Right ventricle myocardium inferior (tissue), 1 donor: ENCODE data around the gene SAA4. TPM values are rescaled to one million over a fixed set of nuclear protein-coding genes. Genes with fewer than 3 reads are reported as not detected.
"Not testable (repeated sequence)": the region's sequence is repeated elsewhere in the genome, so short reads cannot be mapped to it uniquely, and the experiment has no call there.

Source experiments
- ATAC-seq: fragments of 200-7000 bp; cut with Tn5 transposase; one replicate; pipeline ENCODE4 v1.9.1; 2020; ENCODE audit warnings: mild to moderate bottlenecking, moderate library complexity
- DNase-seq: peaks from one replicate; pipeline ENCODE4 v3.0.0; 2021; ENCODE audit errors: missing footprints
- intact Hi-C: fragments of 100-400 bp; cut with DNase I; formaldehyde crosslinking; loops from one replicate; pipeline ENCODE4 v1.11.0; 2022
- total RNA-seq: library from RNA; stranded (reverse); fragmentation: NEBNext Ultra II Directional; extraction: Animal tissue kit (Norgen Biotek cat#: 25700); gene quantifications from one replicate; pipeline ENCODE4 v1.2.1, GENCODE V29; 2021
- donor health status: DM: no; HTN: yes; CAD: no; lungs with severe emphysema.

Gene SAA4
- total RNA-seq, 1 donor from 2014 or later: not detected

DNA sequence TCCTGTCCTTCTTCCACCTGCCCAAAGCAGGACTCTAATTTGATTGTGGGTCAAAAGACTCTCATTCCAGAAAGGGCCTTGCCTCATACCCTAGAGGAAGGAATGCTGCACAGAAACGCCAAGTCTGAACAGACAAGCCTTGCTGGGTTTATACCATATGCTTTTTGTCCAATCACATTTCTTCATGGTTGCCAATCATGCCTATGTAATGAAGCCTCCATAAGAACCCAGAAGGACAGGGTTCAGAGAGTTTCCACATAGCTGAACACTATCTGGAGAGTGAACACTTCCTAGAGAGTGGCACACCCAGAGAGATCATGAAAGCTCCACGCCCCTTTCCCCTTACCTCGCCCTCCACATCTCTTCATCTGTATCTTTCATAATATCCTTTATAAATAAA lies 16.6 kb upstream of the SAA4 start:
- no peak for DNase-seq
- intact Hi-C loops: no loop called here
- no peak for ATAC-seq

DNA sequence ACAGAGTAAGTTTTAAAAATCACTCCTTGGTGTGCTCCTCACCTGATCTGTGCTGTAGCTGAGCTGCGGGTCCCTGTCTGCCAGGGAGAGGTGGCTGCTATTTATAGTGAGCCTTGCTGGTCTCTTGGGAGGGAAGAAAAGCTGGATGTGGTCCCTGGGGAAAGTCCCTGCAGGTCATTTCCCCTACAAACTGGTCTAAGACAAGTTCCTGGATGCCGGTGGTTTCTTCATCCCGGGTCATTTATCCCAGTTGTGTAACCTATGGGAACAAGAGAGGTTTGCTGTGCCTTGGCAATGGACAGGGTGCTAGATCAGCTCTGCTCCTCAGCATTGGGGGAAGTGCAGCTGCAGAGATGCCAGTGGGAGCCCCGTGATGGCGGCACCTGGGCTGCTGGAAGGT lies 12.0 kb upstream of the SAA4 start, which contains the start of gene SAA2:
Gene SAA2, minus strand, starts transcription at position 108 of the 400 bp plus-strand sequence. CDS start 657 bp downstream, outside the sequence.
- no peak for ATAC-seq
- DNase-seq: no peak
- intact Hi-C loops: no loop called here

DNA sequence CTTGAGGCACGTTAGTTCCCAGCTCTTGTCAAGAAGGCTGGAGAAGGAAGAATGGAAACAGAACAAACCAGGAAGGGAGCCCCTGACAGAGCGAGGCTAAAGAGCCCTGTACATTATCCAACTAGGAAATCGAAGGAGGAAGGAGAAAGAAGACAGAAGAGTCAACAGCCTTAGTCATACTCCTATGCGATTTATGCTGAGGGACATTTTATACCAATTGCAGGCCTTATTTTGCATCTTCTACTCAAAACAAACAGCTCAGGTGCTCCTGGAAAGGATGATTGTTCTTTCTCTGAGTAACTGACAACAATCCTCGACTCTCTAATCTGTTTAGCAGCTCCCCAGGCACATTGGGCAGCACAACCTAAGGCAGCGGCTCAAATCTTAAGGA lies 10.6 kb upstream of the SAA4 start:
- ATAC-seq, DNase-seq, intact Hi-C loops: not testable (repeated sequence)

DNA sequence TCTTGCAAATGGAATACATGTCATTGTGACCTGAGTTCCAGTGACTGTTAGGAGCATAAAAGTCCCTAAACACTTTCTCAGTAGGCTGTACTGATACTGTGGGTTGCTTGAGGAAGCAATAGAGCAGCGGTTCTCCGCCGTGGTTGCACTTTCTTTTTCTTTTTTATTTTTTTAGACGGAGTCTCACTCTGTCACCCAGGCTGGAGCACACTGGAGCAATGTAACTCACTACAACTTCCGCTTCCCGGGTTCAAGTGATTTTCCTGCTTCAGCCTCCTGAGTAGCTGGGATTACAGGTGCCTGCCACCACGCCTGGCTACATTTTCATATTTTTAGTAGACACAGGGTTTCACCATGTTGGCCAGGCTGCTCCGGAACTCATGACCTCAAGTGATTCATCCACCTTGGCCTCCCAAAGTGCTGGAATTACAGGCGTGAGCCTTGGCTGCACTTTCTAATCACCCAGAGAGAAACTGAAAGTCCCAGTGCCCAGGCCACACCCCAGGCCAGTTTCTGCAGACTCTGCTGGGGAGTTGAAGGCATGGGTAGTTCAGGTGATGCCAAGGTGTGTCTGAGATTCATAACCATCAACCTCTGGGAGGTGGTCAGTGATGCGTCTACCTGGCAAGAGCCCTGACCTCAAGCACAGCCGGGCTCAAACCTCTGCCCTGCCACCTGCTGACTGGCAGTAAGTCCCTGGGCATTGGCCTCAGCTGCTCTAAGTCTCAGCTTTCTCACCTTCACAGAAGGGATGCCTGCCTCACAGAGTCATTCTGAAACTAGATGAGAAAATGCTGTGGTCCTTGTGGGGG lies 10.0 kb upstream of the SAA4 start:
- intact Hi-C loops, DNase-seq, ATAC-seq: not testable (repeated sequence)

DNA sequence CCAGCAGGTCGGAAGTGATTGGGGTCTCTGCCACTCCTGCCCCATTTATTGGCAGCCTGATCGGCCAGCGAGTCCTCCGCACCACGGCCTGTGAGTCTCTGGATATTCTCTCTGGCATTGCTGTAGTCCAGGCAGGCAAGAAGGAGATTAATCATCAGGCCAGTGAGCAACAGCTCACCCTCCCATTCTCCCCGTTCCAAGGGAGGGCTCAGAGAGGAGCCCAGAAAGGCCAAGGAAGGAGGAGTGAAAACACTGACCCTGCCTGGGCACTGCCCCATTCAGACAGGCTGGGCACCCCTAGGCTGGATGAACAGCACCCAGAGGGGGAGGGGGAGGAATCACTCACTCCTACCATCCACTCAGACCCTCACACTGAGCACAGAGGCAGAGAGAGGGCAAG lies 8.8 kb upstream of the SAA4 start:
- ATAC-seq (no peak), DNase-seq (no peak)
- intact Hi-C loops: no loop called here

- intact Hi-C loops: no loop called here
- ATAC-seq (no peak), DNase-seq (no peak)
Measured at GRCh38 chr11:18243783-18244362, 7.3 kb upstream of the SAA4 start.

GRCh38 chr11:18239655-18240054 lies 3.1 kb upstream of the SAA4 start:
- ATAC-seq (no peak), DNase-seq (no peak)
- intact Hi-C loops: no loop called here

DNA sequence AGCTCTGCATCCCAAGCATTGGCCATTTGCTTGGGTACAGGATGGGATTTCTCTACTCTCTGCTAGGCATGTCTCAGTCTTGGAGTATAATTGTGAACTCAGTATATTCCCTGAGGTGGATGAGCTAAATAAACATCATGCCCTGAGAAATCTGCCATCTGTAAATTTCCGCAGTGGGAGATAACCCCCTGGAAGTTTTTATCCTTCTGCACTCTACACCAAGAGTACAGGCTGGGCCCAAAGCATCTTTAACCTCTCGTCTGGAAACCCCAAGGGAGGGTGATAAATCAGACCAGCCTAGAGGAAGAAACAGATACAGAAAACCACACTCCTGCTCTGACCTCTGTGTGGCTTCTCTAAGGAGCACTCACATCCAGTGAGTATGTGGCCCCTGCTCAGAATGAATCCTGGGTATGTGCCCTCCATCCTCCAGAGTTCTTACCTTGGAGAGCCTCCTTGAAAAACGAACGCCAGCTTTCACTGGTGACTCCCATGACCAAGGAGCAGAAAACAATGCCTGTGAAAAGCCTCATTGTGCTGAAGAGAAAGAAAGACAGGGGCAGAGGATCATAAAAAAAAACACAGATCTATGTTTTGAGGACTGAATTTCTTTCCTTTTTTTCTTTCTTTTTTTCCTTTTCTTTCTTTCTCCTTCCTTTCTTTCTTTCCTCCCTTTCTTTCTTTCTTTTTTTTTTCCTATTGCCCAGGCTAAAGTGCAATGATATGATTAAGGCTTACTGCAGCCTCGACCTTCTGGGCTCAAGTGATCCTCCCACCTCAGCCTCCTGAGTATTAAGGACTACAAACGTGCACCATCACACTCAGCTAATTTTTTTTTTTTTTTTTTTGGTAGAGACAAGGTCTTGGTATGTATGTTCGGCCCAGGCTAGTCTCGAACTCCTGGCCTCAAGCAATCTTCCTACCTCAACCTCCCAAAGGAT lies 938 bp downstream of the SAA4 start:
- intact Hi-C loops: no loop called here
- ATAC-seq (no peak), DNase-seq (no peak)

- DNase-seq (no peak), ATAC-seq (no peak)
- intact Hi-C loops: no loop called here
Measured at GRCh38 chr11:18233912-18234311, 2.7 kb downstream of the SAA4 start.

GRCh38 chr11:18230859-18231258 lies 5.7 kb downstream of the SAA4 start:
- DNase-seq (no peak), ATAC-seq (no peak)
- intact Hi-C loops: no loop called here

- no peak for DNase-seq
- intact Hi-C loops: no loop called here
- no peak for ATAC-seq
Measured at GRCh38 chr11:18229501-18229900, 7.1 kb downstream of the SAA4 start.

DNA sequence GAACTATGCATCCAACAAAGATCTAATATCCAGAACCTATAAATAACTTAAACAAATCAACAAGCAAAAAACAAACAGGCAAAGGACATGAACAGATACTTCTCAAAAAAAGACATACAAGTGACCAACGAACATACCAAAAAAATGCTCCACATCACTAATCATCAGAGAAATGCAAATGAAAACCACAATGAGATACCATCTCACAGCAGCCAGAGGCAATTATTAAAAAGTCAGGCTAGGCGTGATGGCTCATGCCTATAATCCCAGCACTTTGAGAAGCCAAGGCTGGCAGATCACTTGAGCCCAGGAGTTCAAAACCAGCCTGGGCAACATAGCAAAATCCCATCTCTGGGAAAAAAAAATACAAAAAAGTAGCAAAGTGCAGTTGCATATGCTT lies 10.7 kb downstream of the SAA4 start:
- intact Hi-C loops: no loop called here
- DNase-seq: no peak
- ATAC-seq: no peak

DNA sequence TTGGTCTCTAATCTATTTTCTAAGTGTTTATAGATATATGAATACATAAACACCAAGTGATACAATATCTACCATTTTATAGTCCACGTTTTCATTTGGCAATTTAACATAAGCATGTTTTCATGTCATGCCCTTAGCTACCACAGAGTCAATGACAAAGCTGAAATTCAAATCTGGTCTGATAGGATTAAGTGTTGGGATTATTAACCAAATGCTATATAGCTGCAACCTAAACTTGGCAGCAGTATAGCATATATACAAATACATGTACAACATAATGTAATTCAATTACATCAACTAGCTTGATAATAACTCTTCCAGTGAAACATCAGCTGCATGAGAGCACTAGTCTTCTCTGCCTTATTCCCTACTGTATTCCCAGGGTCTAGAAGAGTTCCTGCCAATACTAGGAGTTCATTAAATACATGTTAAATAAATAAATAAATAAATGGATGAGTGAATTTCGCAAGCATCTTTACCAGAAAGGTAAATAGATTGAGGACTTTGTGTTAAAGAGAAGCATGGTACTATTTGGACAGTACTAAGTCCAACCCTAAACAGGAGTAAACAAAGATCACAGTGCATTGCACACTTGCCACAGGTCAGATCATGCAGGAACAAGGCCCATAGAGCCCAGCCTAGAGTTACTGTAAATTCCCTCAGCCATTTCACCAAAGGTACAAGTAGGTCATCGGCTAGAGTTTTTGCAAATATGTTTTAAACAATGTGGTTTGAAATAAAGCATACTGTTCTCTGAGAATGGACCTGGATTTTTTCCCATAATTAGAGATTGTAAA lies 12.8 kb downstream of the SAA4 start:
- intact Hi-C loops: no loop called here

DNA sequence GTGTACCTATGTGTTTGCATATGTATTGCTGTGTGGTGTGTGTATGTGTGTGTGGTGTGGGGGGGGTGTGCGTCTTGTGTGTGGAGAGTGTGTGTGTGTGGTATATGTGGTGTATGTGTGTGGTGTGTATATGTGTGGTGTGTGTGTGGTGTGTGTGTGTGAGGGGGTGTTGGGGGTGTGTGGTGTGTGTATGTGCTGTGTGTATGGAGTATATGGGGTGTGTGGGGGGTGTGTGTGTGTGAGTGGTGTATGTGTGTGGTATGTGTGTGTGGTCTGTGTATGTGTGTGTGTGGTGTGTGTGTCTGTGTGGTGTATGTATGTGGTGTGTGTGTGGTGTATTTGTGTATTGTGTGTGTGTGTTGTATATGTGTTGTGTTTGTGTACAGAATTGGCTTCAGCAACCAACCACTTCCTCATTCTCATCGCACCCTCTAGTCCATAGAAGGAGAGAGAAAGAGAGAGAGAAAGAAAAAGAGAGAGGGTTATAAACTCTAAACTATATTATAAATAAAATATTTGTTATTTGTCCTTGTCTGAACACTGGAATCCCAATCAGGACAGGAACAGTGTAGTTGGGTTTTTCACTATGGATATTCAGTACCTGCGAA lies 13.7 kb downstream of the SAA4 start:
- intact Hi-C loops: no loop called here
- ATAC-seq: no peak
- no peak for DNase-seq

More for the DNA sequence above, 12.8 kb downstream of the SAA4 start:
- DNase-seq (no peak), ATAC-seq (no peak)

GRCh38 chr11:18221274-18221876 lies 15.2 kb downstream of the SAA4 start:
- intact Hi-C loops: no loop called here
- ATAC-seq: no peak
- DNase-seq: no peak

- intact Hi-C loops: no loop called here
- ATAC-seq (no peak), DNase-seq (no peak)
Measured at GRCh38 chr11:18209058-18209457, 27.5 kb downstream of the SAA4 start.

GRCh38 chr11:18204771-18205170 lies 31.8 kb downstream of the SAA4 start:
- ATAC-seq (no peak), DNase-seq (no peak)
- intact Hi-C loops: no loop called here

DNA sequence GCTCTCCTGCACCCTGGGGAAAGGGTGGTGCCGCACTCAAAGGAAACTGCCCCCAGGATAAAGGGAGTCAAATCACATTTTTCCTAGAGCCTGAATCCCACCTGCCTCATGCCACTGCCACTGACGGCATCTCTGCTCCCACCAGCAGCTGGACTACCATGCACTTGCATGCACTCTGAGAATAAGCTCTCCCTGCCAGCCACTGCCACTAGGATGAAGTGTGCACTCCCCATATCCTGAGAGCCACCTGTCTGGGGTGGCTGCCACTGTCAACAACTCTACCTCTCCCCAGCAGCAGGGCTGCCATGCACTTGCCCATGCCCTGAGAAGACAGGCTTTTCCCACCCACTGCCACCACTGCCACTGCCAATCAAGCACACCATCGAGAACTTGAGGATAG lies 32.4 kb downstream of the SAA4 start:
- ATAC-seq (no peak), DNase-seq (no peak)
- intact Hi-C loops: no loop called here
